HG03045 (cell line): ENCODE data around the gene QRICH2.
"Not testable (repeated sequence)": the region's sequence is repeated elsewhere in the genome, so short reads cannot be mapped to it uniquely, and the experiment has no call there.

ENCODE experiments used
- ATAC-seq: cut with Tn5 transposase; IDR thresholded peaks from one replicate; pipeline ENCODE4 v1.9.1; 2021; ENCODE audit warnings: mild to moderate bottlenecking, moderate library complexity; ENCODE audit not compliant: unreplicated experiment

The QRICH2 gene

GRCh38 chr17:76307966-76308338 lies at the start of gene QRICH2:
TSS of gene QRICH2 (minus strand) at chr17:76308276. CDS start at chr17:76307998, 278 bp downstream.
- no peak for ATAC-seq

- no peak for ATAC-seq
Measured at GRCh38 chr17:76357597-76358158, 49.6 kb upstream of the QRICH2 start.

GRCh38 chr17:76356803-76357456 lies 48.9 kb upstream of the QRICH2 start:
- ATAC-seq = no peak

- no peak for ATAC-seq
Measured at GRCh38 chr17:76354747-76355310, 46.8 kb upstream of the QRICH2 start.

- no peak for ATAC-seq
Measured at GRCh38 chr17:76354317-76354729, 46.2 kb upstream of the QRICH2 start.

GRCh38 chr17:76353599-76354316 lies 45.7 kb upstream of the QRICH2 start, which contains the start of gene PRPSAP1:
TSS of gene PRPSAP1 (minus strand) at chr17:76353916. CDS start at chr17:76353703, 213 bp downstream.
- ATAC-seq = peak; percentile 89

- peak; percentile 3 for ATAC-seq
Measured at GRCh38 chr17:76353004-76353598, 45.0 kb upstream of the QRICH2 start.

GRCh38 chr17:76351526-76352071 lies 43.5 kb upstream of the QRICH2 start:
- no peak for ATAC-seq

- no peak for ATAC-seq
Measured at GRCh38 chr17:76350463-76350862, 42.4 kb upstream of the QRICH2 start.

GRCh38 chr17:76346936-76347335 lies 38.9 kb upstream of the QRICH2 start:
- not testable (repeated sequence) for ATAC-seq

- no peak for ATAC-seq
Measured at GRCh38 chr17:76345377-76345974, 37.4 kb upstream of the QRICH2 start.

GRCh38 chr17:76343106-76343505 lies 35.0 kb upstream of the QRICH2 start:
- ATAC-seq = no peak

- ATAC-seq = no peak
Measured at GRCh38 chr17:76341301-76341700, 33.2 kb upstream of the QRICH2 start.

- ATAC-seq = no peak
Measured at GRCh38 chr17:76337413-76337777, 29.3 kb upstream of the QRICH2 start.

GRCh38 chr17:76336756-76337412 lies 28.8 kb upstream of the QRICH2 start:
- no peak for ATAC-seq

- no peak for ATAC-seq
Measured at GRCh38 chr17:76335716-76336381, 27.8 kb upstream of the QRICH2 start.

- ATAC-seq = no peak
Measured at GRCh38 chr17:76333673-76334505, 25.8 kb upstream of the QRICH2 start.

- ATAC-seq = no peak
Measured at GRCh38 chr17:76331083-76331482, 23.0 kb upstream of the QRICH2 start.

- no peak for ATAC-seq
Measured at GRCh38 chr17:76329664-76330063, 21.6 kb upstream of the QRICH2 start.
